Prostate gland (tissue), 2 donors: ENCODE data around the gene SLC13A4. TPM values are rescaled to one million over a fixed set of nuclear protein-coding genes. Genes with fewer than 3 reads are reported as not detected.

Experiments used
- DNase-seq: peaks from one replicate; pipeline ENCODE4 v3.0.0-alpha.2; 2019; ENCODE audit warnings: low spot score
- H3K27ac ChIP-seq, 2 donors: fragments of 200-600 bp; sonication (generic); 2 replicates each; pipeline ENCODE4 v1.5.1; 2017 to 2019
- H3K27me3 ChIP-seq: fragments of 200-600 bp; sonication (generic); replicated peaks from 2 replicates; pipeline ENCODE4 v1.5.1; 2019; ENCODE audit not compliant: insufficient read depth
- H3K36me3 ChIP-seq, 2 donors: fragments of 200-600 bp; sonication (generic); 1 replicate in 1 of 2; 2 replicates in 1 of 2; pipeline versions ENCODE4 v1.5.1 to v1.8.1; 2017 to 2019
- H3K4me1 ChIP-seq: fragments of 200-600 bp; sonication (generic); replicated peaks from 2 replicates; pipeline ENCODE4 v1.5.1; 2019
- H3K4me3 ChIP-seq, 2 donors: fragments of 200-600 bp; sonication (generic); 2 replicates each; pipeline ENCODE4 v1.5.1; 2017 to 2019
- H3K9me3 ChIP-seq: fragments of 200-600 bp; sonication (generic); 2 replicates; pipeline ENCODE4 v1.5.1; 2017
- POLR2A ChIP-seq: fragments of 450-650 bp; IDR thresholded peaks from one replicate; pipeline ENCODE4 v1.6.1; 2016; ENCODE audit warnings: antibody characterized with exemption, mild to moderate bottlenecking
- POLR2AphosphoS5 ChIP-seq: sonication (generic); formaldehyde crosslinking; IDR thresholded peaks from one replicate; pipeline ENCODE4 v1.6.1; 2017; ENCODE audit warnings: antibody characterized with exemption
- WGBS: methylation state at CpG from one replicate; pipeline ENCODE4 v1.1.5; 2018; 5-methylcytosine and 5-hydroxymethylcytosine counted together
- intact Hi-C: fragments of 100-400 bp; cut with DNase I; formaldehyde crosslinking; loops from one replicate; pipeline ENCODE4 v1.14.2; 2022
- total RNA-seq, 2 donors: library from RNA; depleted of rRNA; stranded (reverse); fragments of >200 nt; gene quantifications; one replicate each; pipeline ENCODE4 v1.1.0, GENCODE V29; 2016
- TF ChIP-seq, protein P1 (sequence below), 4 experiments: fragments of 200-600 bp in 2 of 4; fragments of 450-650 bp in 2 of 4; sonication (generic) in 2 of 4; IDR thresholded peaks; 1 replicate in 3 of 4; 2 replicates in 1 of 4; pipeline ENCODE4 v1.5.1; 2016 to 2019; ENCODE audit warnings: antibody characterized with exemption in 4 of 4, mild to moderate bottlenecking in 2 of 4, moderate library complexity in 2 of 4

Gene SLC13A4
- total RNA-seq, 2 donors from 2014 or later = 9.4 TPM; not detected in 1

DNA sequence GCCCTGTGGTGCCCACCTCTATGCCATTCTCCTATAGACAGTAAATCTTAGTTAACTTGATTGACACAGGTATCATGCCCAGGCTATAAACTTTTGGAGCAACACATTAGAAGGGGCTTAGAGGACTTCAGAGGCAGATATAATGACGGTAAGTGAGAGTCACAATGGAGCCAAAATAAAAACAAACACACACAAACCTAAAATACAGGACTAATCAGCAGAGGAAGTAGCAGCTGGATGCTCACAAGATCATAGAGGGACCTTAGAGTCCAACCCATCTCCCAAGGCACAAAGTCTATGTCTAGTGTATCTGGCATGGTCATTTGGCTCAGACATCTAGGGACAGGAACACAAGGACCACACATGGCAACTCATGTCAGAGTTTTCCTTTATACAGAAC, 12.3 kb downstream of the SLC13A4 start:
- H3K4me1 ChIP-seq = no peaks in the 10 kb centered on the region
- DNase-seq = no peak
- no peaks in the 10 kb centered on the region for H3K36me3 ChIP-seq
- H3K27me3 ChIP-seq = no peaks in the 10 kb centered on the region
- intact Hi-C loops = no loop called here
- no peak overlapping the region for H3K27ac ChIP-seq
- WGBS = 55% methylated on average over 1 of the region's 1 CpG
- no peaks in the 10 kb centered on the region for H3K9me3 ChIP-seq
- TF ChIP-seq POLR2AphosphoS5 = no peak
- TF ChIP-seq, protein P1, sequence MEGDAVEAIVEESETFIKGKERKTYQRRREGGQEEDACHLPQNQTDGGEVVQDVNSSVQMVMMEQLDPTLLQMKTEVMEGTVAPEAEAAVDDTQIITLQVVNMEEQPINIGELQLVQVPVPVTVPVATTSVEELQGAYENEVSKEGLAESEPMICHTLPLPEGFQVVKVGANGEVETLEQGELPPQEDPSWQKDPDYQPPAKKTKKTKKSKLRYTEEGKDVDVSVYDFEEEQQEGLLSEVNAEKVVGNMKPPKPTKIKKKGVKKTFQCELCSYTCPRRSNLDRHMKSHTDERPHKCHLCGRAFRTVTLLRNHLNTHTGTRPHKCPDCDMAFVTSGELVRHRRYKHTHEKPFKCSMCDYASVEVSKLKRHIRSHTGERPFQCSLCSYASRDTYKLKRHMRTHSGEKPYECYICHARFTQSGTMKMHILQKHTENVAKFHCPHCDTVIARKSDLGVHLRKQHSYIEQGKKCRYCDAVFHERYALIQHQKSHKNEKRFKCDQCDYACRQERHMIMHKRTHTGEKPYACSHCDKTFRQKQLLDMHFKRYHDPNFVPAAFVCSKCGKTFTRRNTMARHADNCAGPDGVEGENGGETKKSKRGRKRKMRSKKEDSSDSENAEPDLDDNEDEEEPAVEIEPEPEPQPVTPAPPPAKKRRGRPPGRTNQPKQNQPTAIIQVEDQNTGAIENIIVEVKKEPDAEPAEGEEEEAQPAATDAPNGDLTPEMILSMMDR (IDR thresholded peaks at IDR 0.05) = no peak
- no peak for TF ChIP-seq POLR2A
- H3K4me3 ChIP-seq = no peak overlapping the region

DNA sequence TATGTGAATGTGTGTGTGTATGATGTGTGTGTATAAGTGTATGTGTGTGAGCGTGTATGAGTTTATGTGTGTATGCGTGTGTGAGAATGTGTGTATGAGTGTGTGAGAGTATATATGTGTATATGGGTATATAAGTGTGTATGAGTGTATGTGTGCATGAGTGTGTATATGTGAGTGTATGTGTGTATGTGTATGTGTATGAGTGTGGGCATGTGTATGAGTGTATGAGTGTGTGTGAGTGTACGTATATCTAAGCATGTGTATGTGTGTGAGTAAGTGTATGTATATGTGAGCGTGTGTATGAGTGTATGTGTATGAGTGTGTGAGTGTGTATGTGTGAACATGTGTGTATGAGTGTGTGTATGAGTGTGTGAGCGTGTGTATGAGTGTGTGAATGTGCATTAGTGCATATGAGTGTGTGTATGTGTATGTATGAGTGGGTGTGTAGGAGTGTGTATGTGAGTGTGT, 12.9 kb downstream of the SLC13A4 start:
- no peaks in the 10 kb centered on the region for H3K9me3 ChIP-seq
- no peak for DNase-seq
- TF ChIP-seq POLR2A = no peak
- TF ChIP-seq POLR2AphosphoS5 = no peak
- TF ChIP-seq, protein P1 (IDR thresholded peaks at IDR 0.05) = no peak
- H3K27ac ChIP-seq = no peak overlapping the region
- intact Hi-C loops = no loop called here
- no peaks in the 10 kb centered on the region for H3K27me3 ChIP-seq
- no peaks in the 10 kb centered on the region for H3K36me3 ChIP-seq
- 94% methylated on average over 5 of the region's 5 CpGs for WGBS
- no peaks in the 10 kb centered on the region for H3K4me1 ChIP-seq
- no peak overlapping the region for H3K4me3 ChIP-seq

DNA sequence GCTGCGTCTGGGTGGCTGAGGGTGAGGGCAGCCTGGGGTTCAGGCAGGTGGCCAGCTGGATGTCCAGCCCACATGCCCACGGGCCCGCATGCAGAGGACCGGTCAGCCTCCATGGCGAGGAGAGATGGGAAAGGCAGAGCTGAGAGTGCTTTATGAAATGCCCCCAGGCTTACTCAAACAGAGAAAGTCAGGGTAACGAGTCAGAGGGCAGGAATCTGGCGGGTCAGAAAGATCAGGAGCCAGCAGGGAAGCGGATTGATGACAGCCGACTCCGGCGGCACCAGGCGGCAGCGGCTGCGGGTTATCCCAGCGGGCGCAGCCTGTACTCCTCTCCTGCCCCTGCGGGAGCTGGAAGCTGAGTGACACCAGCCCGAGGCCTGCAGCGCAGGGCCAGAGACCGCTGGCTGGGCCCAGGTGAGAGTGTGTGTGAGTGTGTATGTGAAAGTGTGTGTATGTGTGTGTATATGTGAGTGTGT, 13.4 kb downstream of the SLC13A4 start:
- H3K9me3 ChIP-seq = no peaks in the 10 kb centered on the region
- intact Hi-C loops = no loop called here
- WGBS = 82% methylated on average over 19 of the region's 20 CpGs
- no peaks in the 10 kb centered on the region for H3K27me3 ChIP-seq
- H3K36me3 ChIP-seq = no peaks in the 10 kb centered on the region
- no peak overlapping the region for H3K27ac ChIP-seq
- TF ChIP-seq POLR2A (no peak), POLR2AphosphoS5 (no peak)
- TF ChIP-seq, protein P1 (IDR thresholded peaks at IDR 0.05) = no peak
- no peak overlapping the region for H3K4me3 ChIP-seq
- H3K4me1 ChIP-seq = no peaks in the 10 kb centered on the region
- DNase-seq = no peak

DNA sequence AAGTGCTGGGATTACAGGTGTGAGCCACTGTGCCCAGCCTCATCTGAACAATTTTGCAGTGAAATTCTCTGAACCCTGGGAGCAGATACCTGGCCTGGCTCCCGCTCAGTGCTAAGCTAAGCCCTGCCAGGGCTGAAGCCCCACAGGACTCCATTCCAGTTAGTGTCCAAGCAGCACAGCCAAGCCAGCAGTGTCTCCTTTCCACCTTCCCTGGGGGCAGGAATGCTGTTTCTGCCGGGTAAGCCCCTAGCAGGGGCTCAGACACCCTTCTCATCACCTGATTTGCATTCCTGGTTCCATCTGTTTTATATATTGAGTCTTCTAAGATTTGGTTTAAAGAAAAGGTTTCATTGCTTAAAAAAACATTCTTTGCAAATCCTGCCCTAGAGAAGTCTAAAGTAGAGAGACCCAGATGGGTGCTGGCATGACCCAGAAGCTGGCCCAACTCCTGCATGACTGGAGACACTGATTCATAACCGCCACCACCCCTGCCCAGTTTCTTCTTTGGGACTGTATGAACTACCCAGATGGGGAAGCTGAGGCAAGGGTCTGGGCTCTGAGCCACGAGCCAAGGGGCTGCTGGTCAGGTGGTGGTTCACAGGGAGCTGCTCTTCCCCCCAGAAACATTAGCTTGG, 14.0 kb downstream of the SLC13A4 start:
- TF ChIP-seq POLR2A = no peak
- TF ChIP-seq, protein P1 (IDR thresholded peaks at IDR 0.05) = no peak
- no peak for TF ChIP-seq POLR2AphosphoS5
- Histone ChIP-seq H3K4me1 (no peaks in the 10 kb centered on the region), H3K36me3 (no peaks in the 10 kb centered on the region), H3K27ac (no peak overlapping the region), H3K9me3 (no peaks in the 10 kb centered on the region), H3K27me3 (no peaks in the 10 kb centered on the region), H3K4me3 (no peak overlapping the region)
- no peak for DNase-seq
- intact Hi-C loops = no loop called here
- WGBS = 79% methylated on average over 4 of the region's 4 CpGs

DNA sequence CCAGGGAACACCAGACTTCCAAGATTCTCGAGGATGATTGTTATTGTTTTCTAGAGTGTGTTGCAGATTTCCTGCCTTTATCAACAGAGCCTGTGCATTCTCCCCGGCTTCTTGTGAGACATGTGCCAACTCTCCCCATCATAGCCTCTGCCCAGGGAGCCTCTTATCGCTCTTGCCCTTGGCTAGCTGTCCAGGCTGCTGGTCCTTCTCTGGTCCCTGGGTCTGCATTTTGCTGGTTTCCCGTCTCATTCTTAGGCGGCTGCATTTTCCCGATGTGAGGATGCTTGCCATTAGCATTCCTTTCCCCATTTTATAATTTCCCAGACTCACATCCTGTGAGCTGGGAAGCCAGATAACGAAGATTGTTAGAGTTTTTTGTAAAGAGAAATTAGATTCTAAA, 15.2 kb downstream of the SLC13A4 start:
- H3K9me3 ChIP-seq = no peaks in the 10 kb centered on the region
- no peak for DNase-seq
- intact Hi-C loops = no loop called here
- 63% methylated on average over 7 of the region's 7 CpGs for WGBS
- H3K4me1 ChIP-seq = no peaks in the 10 kb centered on the region
- no peaks in the 10 kb centered on the region for H3K36me3 ChIP-seq
- no peak for TF ChIP-seq POLR2AphosphoS5
- TF ChIP-seq, protein P1 (IDR thresholded peaks at IDR 0.05) = no peak
- TF ChIP-seq POLR2A = no peak
- no peaks in the 10 kb centered on the region for H3K27me3 ChIP-seq
- no peak overlapping the region for H3K4me3 ChIP-seq
- no peak overlapping the region for H3K27ac ChIP-seq
